ENCODE data around the gene NUBP2.
A peak's percentile ranks its signal among the peaks of the same experiment; 100 is the strongest.

NUBP2 gene

GRCh38 chr16:1782408-1783264 lies at the start of gene NUBP2, which contains the start of gene SPSB3:
TSS of gene NUBP2 (plus strand) at chr16:1782960. CDS start at chr16:1783021, 61 bp downstream.
TSS of gene SPSB3 (minus strand) at chr16:1782571. CDS start at chr16:1781483, 1,088 bp downstream.
- peak; percentile 95 for DNase-seq

- no peak for DNase-seq
These were observed 48.6 kb upstream of the NUBP2 start for GRCh38 chr16:1734123-1734522.

- no peak for DNase-seq
These were observed 47.9 kb upstream of the NUBP2 start for GRCh38 chr16:1734816-1735215.

- no peak for DNase-seq
These were observed 42.5 kb upstream of the NUBP2 start for GRCh38 chr16:1740234-1740633.

GRCh38 chr16:1740781-1741490 lies 41.8 kb upstream of the NUBP2 start:
- DNase-seq, result no peak

- no peak for DNase-seq
These were observed 41.1 kb upstream of the NUBP2 start for GRCh38 chr16:1741553-1742165.

- no peak for DNase-seq
These were observed 39.1 kb upstream of the NUBP2 start for GRCh38 chr16:1743376-1744337.

GRCh38 chr16:1744338-1744840 lies 38.4 kb upstream of the NUBP2 start:
- DNase-seq, result no peak

GRCh38 chr16:1745181-1745899 lies 37.4 kb upstream of the NUBP2 start:
- DNase-seq, result no peak

- DNase-seq, result no peak
These were observed 36.7 kb upstream of the NUBP2 start for GRCh38 chr16:1745900-1746692.

- DNase-seq, result no peak
These were observed 36.0 kb upstream of the NUBP2 start for GRCh38 chr16:1746693-1747195.

- no peak for DNase-seq
These were observed 34.8 kb upstream of the NUBP2 start for GRCh38 chr16:1747934-1748333.

GRCh38 chr16:1749152-1750117 lies 33.3 kb upstream of the NUBP2 start:
- DNase-seq, result no peak

- no peak for DNase-seq
These were observed 30.8 kb upstream of the NUBP2 start for GRCh38 chr16:1751946-1752345.

GRCh38 chr16:1752853-1753252 lies 29.9 kb upstream of the NUBP2 start:
- DNase-seq, result no peak

- DNase-seq, result no peak
These were observed 28.6 kb upstream of the NUBP2 start for GRCh38 chr16:1754204-1754603.

GRCh38 chr16:1757714-1758461 lies 24.9 kb upstream of the NUBP2 start:
- no peak for DNase-seq

- DNase-seq, result no peak
These were observed 23.8 kb upstream of the NUBP2 start for GRCh38 chr16:1758923-1759322.

Measured in SIG-M5 (cell line).